Panc1 (cell line): Measurements from ENCODE around the gene SLC25A45. TPM values are rescaled to one million over a fixed set of nuclear protein-coding genes. Genes with fewer than 3 reads are reported as not detected.

Experiments used
- ATAC-seq: fragments of 200-7000 bp; cut with Tn5 transposase; 2 replicates; pipeline ENCODE4 v1.9.1; 2020; ENCODE audit warnings: mild to moderate bottlenecking, moderate library complexity
- BruUV-seq: library from RNA; stranded (reverse); fragments of 400-500 nt; replicated peaks from 2 replicates; lab custom pipeline; 2021; lab: Mats Ljungman, UMichigan
- CTCF ChIA-PET: fragments of 300-600 bp; sonication (Branson Sonifier 250); formaldehyde crosslinking; loops from one replicate; lab custom pipeline; 2022; ENCODE audit warnings: antibody characterized with exemption; lab: Charles Lee
- POLR2A ChIA-PET: fragments of 300-600 bp; sonication (Branson Sonifier 250); formaldehyde crosslinking; loops from one replicate; lab custom pipeline; 2022; ENCODE audit warnings: antibody characterized with exemption; lab: Charles Lee
- DNase-seq: peaks from one replicate; pipeline ENCODE4 v3.0.0-alpha.2; 2010; ENCODE audit warnings: low read depth, low spot score
- H3K27ac ChIP-seq: 2 replicates; pipeline ENCODE4 v1.5.1; 2011; ENCODE audit warnings: mild to moderate bottlenecking, low read length, inconsistent platforms
- H3K27me3 ChIP-seq: fragments of 200-500 bp; sonication (Bioruptor generic); 2 replicates; pipeline ENCODE4 v1.6.0; 2014; ENCODE audit warnings: low read length, inconsistent platforms; ENCODE audit not compliant: control insufficient read depth, insufficient read depth
- H3K36me3 ChIP-seq: fragments of 200-500 bp; sonication (Bioruptor generic); 2 replicates; pipeline ENCODE4 v1.5.1; 2014; ENCODE audit warnings: inconsistent platforms, mild to moderate bottlenecking, low read length, moderate library complexity; ENCODE audit not compliant: control insufficient read depth, insufficient read depth
- H3K4me1 ChIP-seq: 2 replicates; pipeline ENCODE4 v1.5.1; 2011; ENCODE audit warnings: inconsistent platforms, mild to moderate bottlenecking, low read length, moderate library complexity; ENCODE audit not compliant: control insufficient read depth, insufficient read depth
- H3K4me3 ChIP-seq, 2 experiments: 2 replicates each; pipeline ENCODE4 v1.5.1; 2011 to 2012; ENCODE audit warnings: low read depth in 2 of 2, low read length in 2 of 2, mild to moderate bottlenecking in 2 of 2, inconsistent platforms in 1 of 2, moderate library complexity in 1 of 2
- H3K9me3 ChIP-seq: fragments of 200-500 bp; sonication (Bioruptor generic); 2 replicates; pipeline ENCODE4 v1.5.1; 2014; ENCODE audit warnings: low read depth, mild to moderate bottlenecking, inconsistent platforms, low read length, moderate library complexity; ENCODE audit not compliant: control insufficient read depth, insufficient read depth
- POLR2AphosphoS5 ChIP-seq: IDR thresholded peaks from 2 replicates; pipeline ENCODE4 v1.6.1; 2012; ENCODE audit warnings: mild to moderate bottlenecking, low read depth, low read length, moderate library complexity
- SIN3A ChIP-seq: IDR thresholded peaks from 2 replicates; pipeline ENCODE4 v1.6.1; 2012; ENCODE audit warnings: low read depth, mild to moderate bottlenecking, low read length, moderate library complexity, borderline replicate concordance; ENCODE audit not compliant: insufficient read depth
- TCF7L2 ChIP-seq: IDR thresholded peaks from 2 replicates; pipeline ENCODE4 v1.6.1; 2011; ENCODE audit warnings: mild to moderate bottlenecking, low read depth, low read length, inconsistent platforms
- in situ Hi-C: cut with HindIII; loops from 2 replicates; pipeline ENCODE4 v1.10.0; 2016; ENCODE audit warnings: low sequenced_read_pairs, low pct_unique_long_range_greater_than_20kb
- intact Hi-C: fragments of 100-400 bp; cut with micrococcal nuclease; formaldehyde crosslinking; loops from one replicate; pipeline ENCODE4 v1.10.0; 2022; ENCODE audit not compliant: unreplicated experiment
- total RNA-seq: library from RNA; stranded (reverse); gene quantifications from one replicate; pipeline ENCODE4 v1.2.1, GENCODE V29; 2021; ENCODE audit not compliant: unreplicated experiment
- TF ChIP-seq, protein P1 (sequence below), 2 experiments: IDR thresholded peaks; 2 replicates each; pipeline ENCODE4 v1.6.1; 2011 to 2012; ENCODE audit warnings: low read depth in 2 of 2, control low read depth in 1 of 2, low read length in 1 of 2, mild to moderate bottlenecking in 1 of 2, moderate library complexity in 1 of 2; ENCODE audit not compliant: insufficient read depth in 1 of 2
- TF ChIP-seq, protein P2 (sequence below): fragments of 450-650 bp; IDR thresholded peaks from 2 replicates; pipeline ENCODE4 v1.5.1; 2017; ENCODE audit warnings: mild to moderate bottlenecking

The SLC25A45 gene
- total RNA-seq, 1 experiment from 2014 or later, result 9.8 TPM

DNA sequence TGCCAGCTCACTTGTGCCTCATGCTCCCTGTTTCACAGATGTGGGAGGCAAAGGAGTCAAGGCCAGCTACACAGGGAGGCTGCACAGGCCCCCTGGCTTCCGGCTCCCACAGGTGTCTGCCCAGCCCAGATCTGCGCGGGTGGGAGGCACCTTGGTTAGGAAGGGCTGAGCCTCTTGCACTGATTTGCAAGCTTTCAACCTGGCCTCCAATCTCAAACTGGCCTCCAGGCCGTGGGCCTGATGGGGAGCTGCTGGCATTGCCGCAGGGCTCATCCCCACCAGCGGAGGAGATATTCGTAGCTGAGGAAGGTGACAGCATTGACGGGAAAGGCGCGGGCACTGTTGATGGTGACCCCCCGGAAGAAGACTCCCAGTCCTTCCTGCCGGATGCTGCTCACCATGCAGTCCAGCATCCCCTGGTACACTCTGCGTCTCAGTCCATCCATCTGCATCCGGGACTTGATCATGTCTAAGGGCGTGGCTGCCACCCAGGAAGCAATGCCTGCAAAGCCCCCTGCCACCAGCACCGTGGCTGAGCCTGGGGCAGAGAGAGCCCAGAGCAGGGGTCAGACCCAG is 6.2 kb downstream of the SLC25A45 start:
- no TSS peak for BruUV-seq
- DNase-seq (no peak), ATAC-seq (no peak)
- no peaks in the 10 kb centered on the region for H3K36me3 ChIP-seq
- ChIA-PET CTCF (no interaction called here), POLR2A (interaction anchor here (0.7 kb wide), 1 partner anchor 45 kb away, joined by 10 read pairs; no protein-coding TSS in a partner anchor)
- in situ Hi-C loops, result no loop called here
- H3K9me3 ChIP-seq, result no peaks in the 10 kb centered on the region
- no peak overlapping the region for H3K4me3 ChIP-seq
- intact Hi-C loops, result no loop called here
- no peak overlapping the region for H3K27ac ChIP-seq
- TF ChIP-seq POLR2AphosphoS5 (no peak), SIN3A (no peak), TCF7L2 (no peak)
- TF ChIP-seq, protein P1, sequence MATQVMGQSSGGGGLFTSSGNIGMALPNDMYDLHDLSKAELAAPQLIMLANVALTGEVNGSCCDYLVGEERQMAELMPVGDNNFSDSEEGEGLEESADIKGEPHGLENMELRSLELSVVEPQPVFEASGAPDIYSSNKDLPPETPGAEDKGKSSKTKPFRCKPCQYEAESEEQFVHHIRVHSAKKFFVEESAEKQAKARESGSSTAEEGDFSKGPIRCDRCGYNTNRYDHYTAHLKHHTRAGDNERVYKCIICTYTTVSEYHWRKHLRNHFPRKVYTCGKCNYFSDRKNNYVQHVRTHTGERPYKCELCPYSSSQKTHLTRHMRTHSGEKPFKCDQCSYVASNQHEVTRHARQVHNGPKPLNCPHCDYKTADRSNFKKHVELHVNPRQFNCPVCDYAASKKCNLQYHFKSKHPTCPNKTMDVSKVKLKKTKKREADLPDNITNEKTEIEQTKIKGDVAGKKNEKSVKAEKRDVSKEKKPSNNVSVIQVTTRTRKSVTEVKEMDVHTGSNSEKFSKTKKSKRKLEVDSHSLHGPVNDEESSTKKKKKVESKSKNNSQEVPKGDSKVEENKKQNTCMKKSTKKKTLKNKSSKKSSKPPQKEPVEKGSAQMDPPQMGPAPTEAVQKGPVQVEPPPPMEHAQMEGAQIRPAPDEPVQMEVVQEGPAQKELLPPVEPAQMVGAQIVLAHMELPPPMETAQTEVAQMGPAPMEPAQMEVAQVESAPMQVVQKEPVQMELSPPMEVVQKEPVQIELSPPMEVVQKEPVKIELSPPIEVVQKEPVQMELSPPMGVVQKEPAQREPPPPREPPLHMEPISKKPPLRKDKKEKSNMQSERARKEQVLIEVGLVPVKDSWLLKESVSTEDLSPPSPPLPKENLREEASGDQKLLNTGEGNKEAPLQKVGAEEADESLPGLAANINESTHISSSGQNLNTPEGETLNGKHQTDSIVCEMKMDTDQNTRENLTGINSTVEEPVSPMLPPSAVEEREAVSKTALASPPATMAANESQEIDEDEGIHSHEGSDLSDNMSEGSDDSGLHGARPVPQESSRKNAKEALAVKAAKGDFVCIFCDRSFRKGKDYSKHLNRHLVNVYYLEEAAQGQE (IDR thresholded peaks at IDR 0.05; ENCODE audit: insufficient read depth in 1 of 2, low read depth in 2 of 2, low read length in 1 of 2), result no peak
- TF ChIP-seq, protein P2, sequence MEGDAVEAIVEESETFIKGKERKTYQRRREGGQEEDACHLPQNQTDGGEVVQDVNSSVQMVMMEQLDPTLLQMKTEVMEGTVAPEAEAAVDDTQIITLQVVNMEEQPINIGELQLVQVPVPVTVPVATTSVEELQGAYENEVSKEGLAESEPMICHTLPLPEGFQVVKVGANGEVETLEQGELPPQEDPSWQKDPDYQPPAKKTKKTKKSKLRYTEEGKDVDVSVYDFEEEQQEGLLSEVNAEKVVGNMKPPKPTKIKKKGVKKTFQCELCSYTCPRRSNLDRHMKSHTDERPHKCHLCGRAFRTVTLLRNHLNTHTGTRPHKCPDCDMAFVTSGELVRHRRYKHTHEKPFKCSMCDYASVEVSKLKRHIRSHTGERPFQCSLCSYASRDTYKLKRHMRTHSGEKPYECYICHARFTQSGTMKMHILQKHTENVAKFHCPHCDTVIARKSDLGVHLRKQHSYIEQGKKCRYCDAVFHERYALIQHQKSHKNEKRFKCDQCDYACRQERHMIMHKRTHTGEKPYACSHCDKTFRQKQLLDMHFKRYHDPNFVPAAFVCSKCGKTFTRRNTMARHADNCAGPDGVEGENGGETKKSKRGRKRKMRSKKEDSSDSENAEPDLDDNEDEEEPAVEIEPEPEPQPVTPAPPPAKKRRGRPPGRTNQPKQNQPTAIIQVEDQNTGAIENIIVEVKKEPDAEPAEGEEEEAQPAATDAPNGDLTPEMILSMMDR, result no peak
- no peaks in the 10 kb centered on the region for H3K27me3 ChIP-seq
- no peaks in the 10 kb centered on the region for H3K4me1 ChIP-seq

DNA sequence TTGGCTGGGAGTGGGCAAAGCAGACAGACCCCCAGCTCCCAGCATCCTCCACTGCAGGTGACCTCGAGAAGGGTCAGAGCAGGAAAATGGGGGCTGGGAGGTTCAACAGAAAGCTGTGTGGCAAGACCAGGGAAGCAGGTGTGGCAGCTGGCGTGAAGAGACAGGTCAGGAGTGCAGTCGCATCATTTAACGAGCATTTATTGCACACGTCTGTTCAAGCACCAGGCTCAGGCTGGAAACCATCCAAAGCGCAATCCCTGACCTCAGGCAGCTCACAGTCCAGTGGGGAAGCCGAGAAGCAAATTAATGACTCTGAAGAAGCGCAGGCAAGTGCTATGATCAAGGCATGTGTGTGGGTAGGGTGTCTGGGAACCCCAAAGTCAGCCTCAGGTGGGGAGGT is 7.4 kb downstream of the SLC25A45 start:
- Histone ChIP-seq H3K4me3 (no peak overlapping the region), H3K27ac (no peak overlapping the region), H3K9me3 (no peaks in the 10 kb centered on the region), H3K36me3 (no peaks in the 10 kb centered on the region), H3K27me3 (no peaks in the 10 kb centered on the region), H3K4me1 (no peaks in the 10 kb centered on the region)
- ATAC-seq (no peak), DNase-seq (no peak)
- CTCF ChIA-PET, result no interaction called here
- intact Hi-C loops (no loop called here), in situ Hi-C loops (no loop called here)
- POLR2A ChIA-PET, result no interaction called here
- no TSS peak for BruUV-seq
- TF ChIP-seq POLR2AphosphoS5 (no peak), TCF7L2 (no peak)
- TF ChIP-seq, protein P2, result no peak
